HEK293 (cell line): ENCODE measurements around the gene ADM2.

Source experiments
- CTCF ChIA-PET: fragments of 350-600 bp; formaldehyde crosslinking; extraction: SDS; loops from one replicate; lab custom pipeline; 2021; ENCODE audit warnings: antibody characterized with exemption; lab: Yijun Ruan, JAX
- POLR2A ChIA-PET: fragments of 300-600 bp; formaldehyde crosslinking; extraction: SDS; loops from one replicate; lab custom pipeline; 2020; ENCODE audit warnings: antibody characterized with exemption, inconsistent platforms; lab: Yijun Ruan, JAX
- H3K27ac ChIP-seq: fragments of 200-500 bp; sonication (Bioruptor generic); 2 replicates; pipeline ENCODE4 v1.5.1; 2014; ENCODE audit warnings: low read depth, low read length, control low read depth, inconsistent platforms; ENCODE audit errors: extremely low read depth
- H3K36me3 ChIP-seq, 2 experiments: fragments of 200-500 bp in 1 of 2; sonication (Bioruptor generic) in 1 of 2; 1 replicate in 1 of 2; 2 replicates in 1 of 2; pipeline ENCODE4 v1.5.1; 2014 to 2017; ENCODE audit warnings: inconsistent platforms in 2 of 2, low read length in 2 of 2; ENCODE audit not compliant: control insufficient read depth in 2 of 2, insufficient read depth in 1 of 2
- H3K4me1 ChIP-seq: fragments of 200-500 bp; sonication (Bioruptor generic); 2 replicates; pipeline ENCODE4 v1.5.1; 2014; ENCODE audit warnings: mild to moderate bottlenecking, low read length, inconsistent platforms; ENCODE audit not compliant: control insufficient read depth, insufficient read depth
- H3K4me3 ChIP-seq: 2 replicates; pipeline ENCODE4 v1.5.1; 2011; ENCODE audit warnings: low read depth, mild to moderate bottlenecking, control low read depth, low read length, moderate library complexity
- H3K9me3 ChIP-seq: fragments of 200-500 bp; sonication (Bioruptor generic); 2 replicates; pipeline ENCODE4 v1.5.1; 2014; ENCODE audit warnings: low read depth, low read length, inconsistent platforms; ENCODE audit not compliant: control insufficient read depth, insufficient read depth
- FEZF1 ChIP-seq: fragments of 450-650 bp; formaldehyde crosslinking; IDR thresholded peaks from 2 replicates; pipeline ENCODE4 v1.5.1; 2016; ENCODE audit warnings: missing biosample characterization, missing genetic modification characterization
- HOXC10 ChIP-seq: sonication (generic); formaldehyde crosslinking; IDR thresholded peaks from 2 replicates; pipeline ENCODE4 v1.8.1; 2023; ENCODE audit warnings: mild to moderate bottlenecking, missing genetic modification reagents
- KLF16 ChIP-seq: fragments of 450-650 bp; formaldehyde crosslinking; IDR thresholded peaks from 2 replicates; pipeline ENCODE4 v1.5.1; 2017; ENCODE audit warnings: missing biosample characterization, missing genetic modification characterization
- OVOL3 ChIP-seq: fragments of 450-650 bp; formaldehyde crosslinking; IDR thresholded peaks from 2 replicates; pipeline ENCODE4 v1.5.1; 2016; ENCODE audit warnings: missing biosample characterization, missing genetic modification characterization
- REPIN1 ChIP-seq: fragments of 450-650 bp; formaldehyde crosslinking; IDR thresholded peaks from 2 replicates; pipeline ENCODE4 v1.5.1; 2017; ENCODE audit warnings: missing biosample characterization, missing genetic modification characterization, low read depth
- ZBTB8A ChIP-seq: fragments of 450-650 bp; formaldehyde crosslinking; IDR thresholded peaks from 2 replicates; pipeline ENCODE4 v1.5.1; 2016; ENCODE audit warnings: missing biosample characterization, missing genetic modification characterization
- ZNF121 ChIP-seq: fragments of 450-650 bp; formaldehyde crosslinking; IDR thresholded peaks from 2 replicates; pipeline ENCODE4 v1.5.1; 2016; ENCODE audit warnings: missing biosample characterization, missing genetic modification characterization
- ZNF221 ChIP-seq: fragments of 450-650 bp; formaldehyde crosslinking; IDR thresholded peaks from 2 replicates; pipeline ENCODE4 v1.5.1; 2017; ENCODE audit warnings: missing biosample characterization, missing genetic modification characterization, borderline replicate concordance
- ZNF266 ChIP-seq: fragments of 450-650 bp; formaldehyde crosslinking; IDR thresholded peaks from 2 replicates; pipeline ENCODE4 v1.5.1; 2016; ENCODE audit warnings: missing biosample characterization, missing genetic modification characterization, low read depth
- ZNF280D ChIP-seq: fragments of 450-650 bp; formaldehyde crosslinking; IDR thresholded peaks from 2 replicates; pipeline ENCODE4 v1.5.1; 2016; ENCODE audit warnings: missing biosample characterization, missing genetic modification characterization
- ZNF335 ChIP-seq: fragments of 450-650 bp; formaldehyde crosslinking; conservative IDR thresholded peaks from 2 replicates; pipeline ENCODE4 v1.5.1; 2016; ENCODE audit warnings: missing biosample characterization, missing genetic modification characterization
- ZNF501 ChIP-seq: fragments of 450-650 bp; formaldehyde crosslinking; IDR thresholded peaks from 2 replicates; pipeline ENCODE4 v1.5.1; 2016; ENCODE audit warnings: missing biosample characterization, missing genetic modification characterization
- ZNF549 ChIP-seq: fragments of 450-650 bp; IDR thresholded peaks from 2 replicates; pipeline ENCODE4 v1.5.1; 2018; ENCODE audit warnings: missing biosample characterization, missing genetic modification characterization, mild to moderate bottlenecking, inconsistent platforms, moderate library complexity
- ZNF660 ChIP-seq: fragments of 450-650 bp; IDR thresholded peaks from 2 replicates; pipeline ENCODE4 v1.5.1; 2018; ENCODE audit warnings: missing biosample characterization, mild to moderate bottlenecking, missing genetic modification characterization
- ZNF677 ChIP-seq: fragments of 450-650 bp; IDR thresholded peaks from 2 replicates; pipeline ENCODE4 v1.5.0; 2018; ENCODE audit warnings: missing biosample characterization, mild to moderate bottlenecking, missing genetic modification characterization, moderate library complexity
- ZSCAN18 ChIP-seq: fragments of 450-650 bp; formaldehyde crosslinking; IDR thresholded peaks from 2 replicates; pipeline ENCODE4 v1.5.1; 2016; ENCODE audit warnings: missing biosample characterization, missing genetic modification characterization
- TF ChIP-seq, protein P1 (sequence below): fragments of 450-650 bp; formaldehyde crosslinking; IDR thresholded peaks from 2 replicates; pipeline ENCODE4 v1.5.1; 2016; ENCODE audit warnings: missing biosample characterization, missing genetic modification characterization

The ADM2 gene

DNA sequence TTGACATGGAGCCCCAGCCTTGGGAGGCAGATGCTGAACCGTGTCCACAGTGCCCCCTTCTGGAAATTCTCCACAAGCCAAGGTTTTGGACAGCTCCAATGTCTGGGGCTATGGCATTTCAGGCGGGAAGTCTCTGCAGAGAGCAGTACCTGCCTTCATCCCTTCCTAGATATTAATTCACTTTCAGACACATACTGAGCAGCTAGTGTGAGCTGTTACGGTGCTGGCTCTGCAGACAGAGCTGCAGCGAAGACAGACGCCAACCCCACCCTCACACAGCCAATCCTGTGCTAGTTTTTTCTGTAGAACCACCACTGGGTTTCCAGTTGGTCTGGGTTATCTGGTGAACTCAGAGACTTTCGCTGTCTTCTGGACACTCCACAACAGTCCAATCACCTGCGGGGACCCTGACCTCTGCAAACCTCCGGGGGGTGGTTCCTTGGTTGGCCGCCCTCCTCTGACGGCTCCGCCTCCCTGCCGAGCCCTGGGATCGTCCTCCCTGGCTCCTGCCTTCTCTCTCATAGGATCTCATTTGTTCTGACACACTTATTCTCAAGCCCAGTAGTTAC, 17.1 kb downstream of the ADM2 start (continued):
- TF ChIP-seq ZNF280D (tag by site-specific recombination) = no peak
- TF ChIP-seq, all 188 proteins: peak for 32

- H3K4me1 ChIP-seq = no peaks in the 10 kb centered on the region
- TF ChIP-seq ZNF335 (tag by site-specific recombination) = no peak
- TF ChIP-seq, protein P1, sequence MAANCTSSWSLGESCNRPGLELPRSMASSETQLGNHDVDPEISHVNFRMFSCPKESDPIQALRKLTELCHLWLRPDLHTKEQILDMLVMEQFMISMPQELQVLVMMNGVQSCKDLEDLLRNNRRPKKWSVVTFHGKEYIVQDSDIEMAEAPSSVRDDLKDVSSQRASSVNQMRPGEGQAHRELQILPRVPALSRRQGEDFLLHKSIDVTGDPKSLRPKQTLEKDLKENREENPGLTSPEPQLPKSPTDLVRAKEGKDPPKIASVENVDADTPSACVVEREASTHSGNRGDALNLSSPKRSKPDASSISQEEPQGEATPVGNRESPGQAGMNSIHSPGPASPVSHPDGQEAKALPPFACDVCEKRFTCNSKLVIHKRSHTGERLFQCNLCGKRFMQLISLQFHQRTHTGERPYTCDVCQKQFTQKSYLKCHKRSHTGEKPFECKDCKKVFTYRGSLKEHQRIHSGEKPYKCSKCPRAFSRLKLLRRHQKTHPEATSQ (tag by site-specific recombination) = no peak
- TF ChIP-seq FEZF1 (tag by site-specific recombination) = no peak
- no peak for TF ChIP-seq ZNF677 (tag by site-specific recombination)
- TF ChIP-seq KLF16 (tag by site-specific recombination) = no peak
- TF ChIP-seq ZSCAN18 = no peak
- TF ChIP-seq ZNF549 (tag by site-specific recombination) = no peak
- no peak for TF ChIP-seq ZBTB8A (tag by site-specific recombination)
- no peak for TF ChIP-seq ZNF221 (tag by site-specific recombination)
- TF ChIP-seq OVOL3 (tag by site-specific recombination) = no peak
- TF ChIP-seq ZNF501 (tag by site-specific recombination) = no peak
- no peak for TF ChIP-seq HOXC10 (CRISPR knock-in tag)
- ChIA-PET POLR2A (interaction anchor here (0.5 to 3.8 kb wide), 7 partner anchors 7 to 193 kb away, joined by 3 to 33 read pairs (median 5); partner anchors contain the start of genes LMF2, NCAPH2 and SCO2), CTCF (interaction anchor here (0.5 to 1.3 kb wide), 3 partner anchors 25 to 191 kb away, joined by 3 to 6 read pairs (median 3); partner anchors contain the start of gene SCO2)
- H3K4me3 ChIP-seq = no peak overlapping the region
- H3K9me3 ChIP-seq = no peaks in the 10 kb centered on the region
- H3K27ac ChIP-seq = no peak overlapping the region
- H3K36me3 ChIP-seq = peaks cover 0 to 29% of the 10 kb centered on the region in 2 experiments; a peak in 1 of 3 replicates
These were observed 19.1 kb downstream of the ADM2 start for GRCh38 chr22:50500452-50500851.

DNA sequence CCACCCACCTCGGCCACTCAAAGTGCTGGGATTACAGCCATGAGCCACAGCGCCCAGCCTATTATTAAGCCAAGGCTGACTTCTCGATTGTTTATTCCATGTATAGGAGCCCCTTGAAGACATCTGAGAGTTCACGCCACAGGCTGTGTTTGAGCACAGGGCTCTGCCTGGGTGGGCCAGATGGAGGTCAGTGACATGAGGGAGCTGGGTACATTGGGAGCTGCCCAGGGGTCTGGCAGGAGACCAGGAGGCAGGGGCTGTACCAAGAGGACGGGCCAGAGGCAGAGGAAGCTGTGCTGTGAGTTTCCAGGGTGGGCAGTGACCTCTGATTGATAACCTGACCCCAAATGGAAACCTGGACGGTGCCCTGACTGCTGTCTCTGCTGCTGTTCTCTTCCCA, 20.8 kb downstream of the ADM2 start:
- POLR2A ChIA-PET = interaction anchor here (0.9 to 3.3 kb wide), 3 partner anchors 24 to 58 kb away, joined by 3 to 12 read pairs (median 3); partner anchors contain the start of gene SCO2
- H3K9me3 ChIP-seq = no peaks in the 10 kb centered on the region
- no peak overlapping the region for H3K4me3 ChIP-seq
- TF ChIP-seq ZNF121 = no peak
- no peak for TF ChIP-seq HOXC10 (CRISPR knock-in tag)
- TF ChIP-seq ZNF266 (tag by site-specific recombination) = no peak
- no peak for TF ChIP-seq ZNF660 (tag by site-specific recombination)
- no peak for TF ChIP-seq REPIN1 (tag by site-specific recombination)
- peaks cover 0 to 37% of the 10 kb centered on the region in 2 experiments; a peak in 1 of 3 replicates for H3K36me3 ChIP-seq
- CTCF ChIA-PET = interaction anchor here (0.6 to 1.2 kb wide), 4 partner anchors 24 to 160 kb away, joined by 3 to 5 read pairs (median 4); partner anchors contain the start of gene SCO2
- peaks cover 3% of the 10 kb centered on the region for H3K4me1 ChIP-seq
- no peak overlapping the region for H3K27ac ChIP-seq
